T-helper 1 cell treated with Interleukin-12 subunit alpha and Interleukin-12 subunit beta and Interleukin-4 antibody, amounts not matched to agents 30 ng/mL and 1 ng/mL, for 36 hours (primary cell): ENCODE measurements around the gene CDH13. TPM values are rescaled to one million over a fixed set of nuclear protein-coding genes. Genes with fewer than 3 reads are reported as not detected.

ENCODE experiments used
- intact Hi-C: fragments of 100-400 bp; cut with micrococcal nuclease; formaldehyde crosslinking; loops from one replicate; pipeline ENCODE4 v1.15.1; 2024
- total RNA-seq: library from RNA; stranded (reverse); gene quantifications from 2 replicates; pipeline ENCODE4 v1.2.3, GENCODE V29; 2022

The CDH13 gene
- total RNA-seq, 1 donor from 2014 or later = not detected

- intact Hi-C loops = no loop called here
Observed at GRCh38 chr16:83147244-83147643, 520.5 kb downstream of the CDH13 start.

DNA sequence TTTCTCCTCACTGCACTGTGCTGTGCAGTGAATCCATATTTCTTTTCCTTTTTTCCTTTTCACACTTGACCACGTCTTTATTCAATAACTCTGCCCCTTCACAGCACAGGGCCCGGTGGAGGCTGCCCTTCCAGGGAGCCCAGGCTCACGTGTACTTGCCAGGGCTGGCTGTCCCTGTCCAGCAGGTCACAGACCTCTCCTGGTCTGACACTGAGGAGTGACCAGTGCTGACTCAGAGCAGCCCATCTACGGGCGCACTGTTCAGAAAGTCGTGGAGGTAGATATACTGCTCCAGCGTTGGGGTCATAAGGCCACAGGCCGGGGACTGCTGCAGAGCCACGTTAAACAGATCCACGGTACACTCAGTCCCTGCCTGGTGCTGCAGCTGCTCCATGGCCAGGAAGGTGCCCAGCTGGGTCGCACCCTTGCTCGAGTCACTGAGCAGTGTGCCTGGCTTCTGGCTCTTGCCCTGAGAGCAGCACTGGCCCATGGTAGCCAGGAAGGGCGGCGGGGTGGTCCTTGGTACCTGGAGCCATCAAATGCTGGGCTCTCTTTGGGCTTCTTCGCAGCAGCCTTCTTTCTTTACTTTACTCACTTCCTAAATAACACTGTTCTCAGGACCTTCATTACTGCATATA, 531.7 kb downstream of the CDH13 start:
- intact Hi-C loops = no loop called here

DNA sequence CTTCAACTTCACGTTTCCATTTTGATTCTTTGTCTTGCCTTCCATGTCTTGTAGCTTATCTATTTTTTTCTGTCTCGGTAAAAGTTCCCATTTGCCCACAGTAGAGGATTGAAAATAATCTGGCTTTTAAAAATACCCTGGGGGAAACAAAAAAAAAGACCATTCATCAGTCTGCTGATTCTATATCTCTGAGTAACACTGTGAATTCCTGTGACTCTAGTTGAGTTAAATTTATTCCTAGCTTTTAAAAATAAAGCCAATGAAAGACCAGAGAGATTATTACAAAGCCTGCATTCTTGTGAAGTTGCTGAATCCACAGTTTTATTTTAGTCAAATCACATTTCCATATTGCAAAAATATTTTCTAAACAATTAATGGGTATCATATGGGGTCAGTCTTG, 532.3 kb downstream of the CDH13 start:
- intact Hi-C loops = no loop called here

- intact Hi-C loops = no loop called here
Observed at GRCh38 chr16:83160287-83161020, 533.7 kb downstream of the CDH13 start.

GRCh38 chr16:83162791-83163190, 536.0 kb downstream of the CDH13 start:
- intact Hi-C loops = no loop called here

DNA sequence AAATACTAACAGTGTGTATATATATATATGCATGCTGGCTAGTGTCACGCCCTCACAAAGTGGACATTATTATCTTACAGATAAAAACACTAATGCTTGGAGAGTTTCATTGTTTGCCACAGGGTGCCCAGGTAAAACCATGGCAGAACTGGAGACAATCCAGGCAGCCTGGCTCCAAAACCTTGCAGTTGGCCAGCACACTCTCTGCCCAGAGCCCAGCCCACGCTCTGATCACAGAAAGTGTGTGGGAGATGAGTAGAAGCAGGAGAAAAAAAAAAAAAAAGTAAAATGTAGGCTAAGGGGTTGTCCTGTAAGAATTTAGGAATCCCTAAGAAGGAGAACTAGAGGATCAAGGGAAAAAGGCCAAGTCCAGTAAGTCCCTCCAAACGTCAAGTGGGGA, 538.0 kb downstream of the CDH13 start:
- intact Hi-C loops = no loop called here

DNA sequence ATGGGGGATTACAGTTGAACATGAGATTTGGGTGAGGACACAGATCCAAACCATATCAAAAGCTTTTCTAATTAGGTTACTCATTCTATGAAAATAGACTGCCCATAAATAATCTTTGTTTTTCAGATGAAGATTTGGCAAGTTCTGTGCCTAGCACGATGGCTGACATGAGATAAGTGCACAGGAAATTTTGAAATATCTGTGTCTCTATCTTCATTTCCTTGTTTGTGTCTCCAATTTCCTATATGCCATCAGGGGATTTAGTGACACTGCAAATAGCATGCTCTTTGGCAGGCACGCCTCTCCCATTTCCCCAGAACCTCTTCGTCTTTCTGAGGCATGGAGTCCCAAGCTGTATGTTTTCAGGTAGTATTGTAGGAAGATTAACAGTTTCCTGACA, 544.6 kb downstream of the CDH13 start:
- intact Hi-C loops = no loop called here

DNA sequence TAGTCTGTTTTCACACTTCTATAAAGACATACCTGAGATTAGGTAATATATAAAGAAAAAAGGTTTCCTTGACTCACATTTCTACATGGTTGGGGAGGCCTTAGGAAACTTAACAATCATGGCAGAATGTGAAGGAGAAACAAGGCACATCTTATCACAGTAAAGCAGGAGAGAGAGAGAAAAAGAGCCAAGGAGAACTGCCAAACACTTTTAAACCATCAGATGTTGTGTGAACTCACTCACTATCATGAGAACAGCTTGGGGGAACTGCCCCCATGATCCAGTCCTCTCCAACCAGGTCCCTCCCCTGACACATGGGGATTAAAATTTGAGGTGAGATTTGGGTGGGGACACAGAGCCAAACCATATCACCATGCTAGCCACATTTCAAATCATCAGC, 547.9 kb downstream of the CDH13 start:
- intact Hi-C loops = no loop called here

DNA sequence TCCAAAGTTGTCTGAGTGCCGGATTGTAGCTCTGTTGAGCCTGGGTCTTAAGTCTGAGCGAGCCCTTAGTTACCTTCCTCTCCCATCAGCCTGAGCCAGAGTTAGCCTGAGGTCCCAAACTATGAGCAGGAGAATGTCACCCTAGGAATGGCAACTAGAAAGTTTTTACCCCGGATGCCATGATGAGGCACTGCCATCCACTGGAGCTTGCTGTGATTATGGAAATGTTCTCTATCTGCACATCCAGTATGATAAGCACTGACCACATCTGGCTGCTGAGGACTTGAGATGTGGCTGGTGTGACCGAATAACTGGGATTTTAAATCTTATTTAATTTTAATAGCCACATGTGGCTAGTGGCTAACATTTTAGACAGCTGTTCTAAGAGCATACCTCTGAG, 550.0 kb downstream of the CDH13 start:
- intact Hi-C loops = no loop called here

DNA sequence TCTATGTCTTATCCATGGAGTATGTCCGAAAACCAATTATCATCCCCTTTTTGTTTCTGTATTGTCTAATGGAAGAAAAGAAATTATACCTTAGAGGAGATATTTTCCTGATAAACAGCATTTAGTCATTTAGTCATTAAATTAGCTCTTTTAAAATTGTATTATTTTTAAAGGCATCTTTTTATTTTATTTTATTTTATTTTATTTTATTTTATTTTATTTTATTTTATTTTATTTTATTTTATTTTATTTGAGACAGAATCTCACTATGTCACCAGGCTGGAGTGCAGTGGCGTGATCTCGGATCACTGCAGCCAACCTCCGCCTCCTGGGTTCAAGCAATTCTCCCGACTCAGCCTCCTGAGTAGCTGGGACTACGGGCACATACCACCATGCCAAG, 559.1 kb downstream of the CDH13 start:
- intact Hi-C loops = no loop called here

DNA sequence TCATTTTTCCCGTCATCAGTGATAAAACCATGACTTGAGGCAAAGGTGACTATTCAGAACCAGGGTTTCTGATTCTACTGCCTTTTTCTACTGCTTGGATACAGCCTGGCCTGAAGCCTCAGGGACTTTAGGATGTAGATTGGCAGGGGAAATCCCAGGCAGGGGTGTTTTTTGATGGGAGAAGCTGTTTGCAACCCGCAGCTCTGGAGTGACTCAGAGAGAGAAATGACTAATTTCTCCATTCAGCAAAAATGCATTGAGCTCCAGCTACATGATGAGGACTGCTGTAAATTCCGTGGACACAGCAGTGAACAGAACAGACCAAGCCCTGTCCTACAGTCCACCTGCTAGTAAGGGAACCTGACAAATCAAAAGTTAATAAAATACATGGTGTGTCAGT, 560.6 kb downstream of the CDH13 start:
- intact Hi-C loops = no loop called here

DNA sequence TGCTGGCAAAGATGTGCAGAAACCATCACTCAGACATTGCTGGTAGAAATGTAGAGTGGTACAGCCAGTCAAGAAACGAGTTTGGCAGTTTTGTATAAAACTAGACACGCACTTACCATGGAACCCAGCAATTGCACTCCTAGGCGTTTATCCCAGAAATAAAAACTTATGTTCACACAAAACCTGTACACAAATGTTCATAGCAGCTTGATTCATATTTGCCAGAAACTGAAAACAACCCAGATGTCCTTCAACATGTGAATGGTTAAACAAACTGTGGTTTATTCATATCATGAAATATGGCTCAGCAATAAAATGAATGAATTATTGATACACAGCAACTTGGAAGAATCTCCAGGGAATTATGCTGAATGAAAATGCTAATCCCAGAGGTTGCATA, 570.0 kb downstream of the CDH13 start:
- intact Hi-C loops = no loop called here

- intact Hi-C loops = no loop called here
Observed at GRCh38 chr16:83197450-83197849, 570.7 kb downstream of the CDH13 start.

- intact Hi-C loops = no loop called here
Observed at GRCh38 chr16:83198977-83199376, 572.2 kb downstream of the CDH13 start.

DNA sequence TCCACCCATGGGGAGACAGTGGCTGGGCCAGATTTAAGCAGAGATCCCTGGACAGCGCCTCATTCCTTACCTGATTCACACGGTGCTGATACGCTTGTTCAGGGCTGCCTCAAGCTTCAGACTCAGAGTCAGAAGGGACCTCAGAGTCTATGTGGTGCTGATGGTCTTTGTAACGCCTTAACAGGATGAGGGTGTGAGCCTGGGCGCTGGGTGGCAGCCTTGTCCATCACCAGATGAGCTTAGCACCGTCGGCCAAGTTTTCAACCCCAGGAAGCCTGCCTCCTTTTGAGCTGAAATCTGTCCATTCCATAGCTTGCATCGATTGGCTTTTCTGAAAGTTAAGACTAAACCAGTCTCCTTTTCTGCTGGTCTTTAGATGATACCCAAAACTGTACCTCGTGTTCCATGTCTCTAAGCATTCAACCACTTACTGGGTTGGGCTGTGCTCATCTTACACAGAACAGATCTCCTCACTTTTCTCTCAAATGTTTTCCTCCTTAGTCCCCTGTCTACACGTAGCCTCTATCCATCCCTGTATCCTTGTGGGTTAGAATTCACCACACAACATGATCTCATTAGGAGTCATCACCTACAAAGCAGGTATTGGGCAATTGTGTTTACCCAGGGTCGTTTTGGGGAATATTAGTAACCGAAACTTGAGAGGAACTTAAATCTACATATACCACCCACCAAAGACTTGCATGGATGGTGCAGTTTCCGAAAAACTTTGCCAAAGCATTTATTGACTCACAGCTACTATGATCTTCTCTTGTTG, 573.4 kb downstream of the CDH13 start:
- intact Hi-C loops = no loop called here

GRCh38 chr16:83201748-83202147, 575.0 kb downstream of the CDH13 start:
- intact Hi-C loops = no loop called here

- intact Hi-C loops = no loop called here
Observed at GRCh38 chr16:83205896-83206295, 579.1 kb downstream of the CDH13 start.

DNA sequence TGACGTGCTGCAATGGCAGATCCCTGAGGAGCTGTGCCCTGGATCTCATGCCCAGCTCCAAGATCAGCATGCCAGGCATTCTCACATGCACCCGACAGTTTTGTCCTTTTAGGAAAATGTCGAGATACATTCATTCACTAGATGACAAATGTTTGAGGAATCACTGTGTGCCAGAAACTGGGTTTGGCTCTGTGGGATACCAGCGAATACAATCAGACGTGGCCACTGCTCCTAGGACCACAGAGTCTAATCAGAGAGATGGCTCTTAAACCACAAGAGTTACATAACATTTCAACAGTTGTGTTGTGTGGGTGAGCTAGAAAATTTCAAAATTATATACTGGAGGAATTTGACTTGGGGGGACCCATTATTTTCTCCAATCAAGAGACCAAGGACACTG, 579.7 kb downstream of the CDH13 start:
- intact Hi-C loops = no loop called here

DNA sequence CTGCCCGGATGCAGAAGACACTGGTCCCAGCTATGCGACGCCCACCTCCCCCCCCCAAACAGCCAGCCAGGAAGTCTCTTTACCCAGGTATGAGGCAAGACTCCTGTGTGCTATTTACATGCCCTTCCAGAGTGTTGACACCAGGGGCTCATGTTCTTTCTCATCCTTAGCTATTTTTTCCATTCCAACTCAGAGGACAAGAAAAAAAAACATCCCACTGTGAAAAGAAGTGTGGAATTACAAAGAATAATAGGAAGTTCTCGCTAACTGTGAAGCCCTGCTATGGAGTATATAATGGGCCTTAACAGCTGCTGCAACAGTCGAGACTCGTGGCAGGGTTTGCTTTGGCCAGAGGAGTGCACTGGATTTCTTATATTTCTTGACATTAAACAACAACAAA, 584.9 kb downstream of the CDH13 start:
- intact Hi-C loops = no loop called here

DNA sequence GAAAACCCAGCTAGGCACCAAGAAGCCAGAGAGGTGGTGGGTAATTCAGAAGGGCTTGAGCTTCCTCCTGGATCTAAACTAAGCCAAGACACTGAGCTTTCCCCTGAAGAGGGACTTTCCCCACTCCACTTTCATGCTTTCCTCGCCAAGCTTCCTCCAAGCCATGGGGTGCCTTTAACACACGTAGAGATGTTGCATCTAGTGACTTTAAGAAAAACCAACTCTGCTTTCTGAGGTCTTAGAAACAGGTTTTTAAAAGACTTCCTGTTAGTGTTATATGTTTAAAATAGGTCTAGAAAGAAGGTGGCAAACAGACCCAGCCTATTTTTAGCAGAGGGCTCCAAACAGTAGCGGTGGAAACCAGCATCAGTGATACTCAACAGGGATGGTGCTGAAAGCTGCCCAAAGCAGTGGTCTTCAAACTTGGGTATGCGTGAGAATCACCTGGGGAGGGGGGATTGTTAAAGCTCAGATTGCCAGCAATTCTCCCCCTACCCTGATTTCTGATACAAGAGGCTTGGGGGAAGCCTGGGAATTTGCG, 585.6 kb downstream of the CDH13 start:
- intact Hi-C loops = no loop called here

- intact Hi-C loops = loop anchor here (1.0 to 5.0 kb wide), 8 partner anchors 101 to 1272 kb away; no protein-coding TSS in a partner anchor
Observed at GRCh38 chr16:83214671-83215070, 587.9 kb downstream of the CDH13 start.

GRCh38 chr16:83215406-83216001, 588.7 kb downstream of the CDH13 start:
- intact Hi-C loops = loop anchor here (1.0 to 5.0 kb wide), 8 partner anchors 102 to 1273 kb away; no protein-coding TSS in a partner anchor
